OCI-LY7 (cell line): ENCODE data around the gene MACROD2. TPM values are rescaled to one million over a fixed set of nuclear protein-coding genes. Genes with fewer than 3 reads are reported as not detected.

Experiments used
- BruUV-seq: library from RNA; stranded (reverse); fragments of 400-500 nt; replicated peaks from 2 replicates; lab custom pipeline; 2021; lab: Mats Ljungman, UMichigan
- CTCF ChIA-PET: fragments of 300-600 bp; sonication (Branson Sonifier 250); formaldehyde crosslinking; loops from one replicate; lab custom pipeline; 2022; ENCODE audit warnings: antibody characterized with exemption; ENCODE audit not compliant: unreplicated experiment; lab: Charles Lee
- POLR2A ChIA-PET: fragments of 300-600 bp; sonication (Branson Sonifier 250); formaldehyde crosslinking; loops from one replicate; lab custom pipeline; 2022; ENCODE audit warnings: antibody characterized with exemption; lab: Charles Lee
- DNase-seq: peaks from one replicate; pipeline ENCODE4 v3.0.0-alpha.2; 2015; ENCODE audit warnings: low spot score
- H2AFZ ChIP-seq: fragments of 200-600 bp; sonication (generic), shearing (Covaris generic); 2 replicates; pipeline ENCODE4 v1.6.1; 2014; ENCODE audit warnings: mild to moderate bottlenecking, antibody characterized with exemption, low read length, moderate library complexity
- H3K27ac ChIP-seq: fragments of 200-600 bp; sonication (generic); 2 replicates; pipeline ENCODE4 v1.5.1; 2014; ENCODE audit warnings: mixed run types, low read depth, mild to moderate bottlenecking, moderate library complexity, low read length, inconsistent platforms; ENCODE audit not compliant: poor library complexity, severe bottlenecking
- H3K36me3 ChIP-seq: fragments of 200-600 bp; sonication (generic); 2 replicates; pipeline ENCODE4 v1.6.1; 2014; ENCODE audit warnings: mild to moderate bottlenecking, antibody characterized with exemption, low read length, moderate library complexity, mixed read lengths; ENCODE audit not compliant: insufficient read depth
- H3K4me1 ChIP-seq: fragments of 200-600 bp; sonication (generic); 2 replicates; pipeline ENCODE4 v1.5.1; 2014; ENCODE audit warnings: mild to moderate bottlenecking, low read length; ENCODE audit not compliant: insufficient read depth, poor library complexity, severe bottlenecking
- H3K4me2 ChIP-seq: fragments of 200-600 bp; sonication (generic); 2 replicates; pipeline ENCODE4 v1.6.1; 2014; ENCODE audit warnings: mild to moderate bottlenecking, low read length
- H3K4me3 ChIP-seq: fragments of 200-600 bp; sonication (generic); 2 replicates; pipeline ENCODE4 v1.5.1; 2014; ENCODE audit warnings: mild to moderate bottlenecking, low read depth, low read length; ENCODE audit not compliant: poor library complexity, severe bottlenecking
- H3K79me2 ChIP-seq: fragments of 200-600 bp; sonication (generic); 2 replicates; pipeline ENCODE4 v1.6.1; 2016; ENCODE audit warnings: low read depth, mild to moderate bottlenecking, low read length, moderate library complexity, mixed read lengths; ENCODE audit not compliant: insufficient read depth
- H3K9me2 ChIP-seq: fragments of 200-600 bp; sonication (generic); 2 replicates; pipeline ENCODE4 v1.6.1; 2016; ENCODE audit warnings: mild to moderate bottlenecking, low read length, mixed read lengths; ENCODE audit not compliant: insufficient read depth
- H3K9me3 ChIP-seq: fragments of 200-600 bp; sonication (generic); 2 replicates; pipeline ENCODE4 v1.6.1; 2014; ENCODE audit warnings: mild to moderate bottlenecking, mixed run types, low read length, mixed read lengths
- H4K20me1 ChIP-seq: fragments of 200-600 bp; sonication (generic); 2 replicates; pipeline ENCODE4 v1.6.1; 2014; ENCODE audit warnings: mild to moderate bottlenecking, antibody characterized with exemption, low read length, moderate library complexity, mixed read lengths; ENCODE audit not compliant: insufficient read depth
- CTCF ChIP-seq: fragments of 200-600 bp; sonication (generic); conservative IDR thresholded peaks from 2 replicates; pipeline ENCODE4 v1.5.1; 2014; ENCODE audit warnings: mild to moderate bottlenecking, antibody characterized with exemption, low read length, moderate library complexity, mixed read lengths
- EZH2phosphoT487 ChIP-seq: fragments of 200-600 bp; sonication (generic); IDR thresholded peaks from 2 replicates; pipeline ENCODE4 v1.6.1; 2018; ENCODE audit warnings: low read depth, borderline replicate concordance, mild to moderate bottlenecking, mixed run types, antibody characterized with exemption, low read length, moderate library complexity, mixed read lengths
- intact Hi-C: fragments of 100-400 bp; cut with micrococcal nuclease; formaldehyde crosslinking; loops from one replicate; pipeline ENCODE4 v1.10.0; 2022; ENCODE audit not compliant: unreplicated experiment
- total RNA-seq, 2 experiments: library from RNA; depleted of rRNA in 1 of 2; stranded (reverse); fragments of >200 nt in 1 of 2; shearing (Covaris generic) in 1 of 2; gene quantifications; 2 replicates each; pipeline ENCODE4 v1.2.3, GENCODE V29; 2014 to 2022

MACROD2 gene
- total RNA-seq, 2 experiments from 2014 or later, result 0.09 to 4.5 TPM

GRCh38 chr20:15575255-15575654 lies 1579.9 kb downstream of the MACROD2 start:
- no peak for TF ChIP-seq EZH2phosphoT487
- no peak for TF ChIP-seq CTCF
- Histone ChIP-seq H3K9me3 (no peaks in the 10 kb centered on the region), H3K4me1 (no peaks in the 10 kb centered on the region), H3K27ac (no peak overlapping the region), H3K36me3 (no peaks in the 10 kb centered on the region), H3K79me2 (no peaks in the 10 kb centered on the region), H3K4me3 (no peak overlapping the region), H4K20me1 (no peaks in the 10 kb centered on the region), H3K9me2 (no peaks in the 10 kb centered on the region), H3K4me2 (no peak overlapping the region), H2AFZ (no peak overlapping the region)
- intact Hi-C loops, result no loop called here
- CTCF ChIA-PET, result no interaction called here
- BruUV-seq, result no TSS peak
- DNase-seq, result no peak
- POLR2A ChIA-PET, result no interaction called here

DNA sequence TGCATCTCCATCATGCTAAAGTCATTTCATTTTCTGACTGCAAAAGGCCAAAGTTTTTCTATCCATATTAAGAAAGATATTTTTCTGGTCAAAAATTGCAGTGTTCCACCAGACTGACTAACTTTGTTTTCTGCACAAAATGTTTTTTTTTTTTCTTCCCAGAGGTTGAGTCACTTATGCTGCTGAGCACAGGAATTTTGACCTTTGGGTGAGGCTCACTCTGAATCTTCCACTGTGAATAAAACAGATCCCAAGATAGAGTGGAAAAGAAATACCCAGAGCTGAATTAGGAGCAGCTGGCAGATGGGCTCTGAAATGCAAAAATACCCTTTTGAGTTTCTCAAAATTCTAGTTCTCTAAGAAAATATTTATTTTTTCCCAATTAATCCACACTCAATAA lies 1581.1 kb downstream of the MACROD2 start:
- H2AFZ ChIP-seq, result no peak overlapping the region
- H3K9me2 ChIP-seq, result no peaks in the 10 kb centered on the region
- DNase-seq, result no peak
- TF ChIP-seq CTCF (no peak), EZH2phosphoT487 (no peak)
- no peaks in the 10 kb centered on the region for H3K79me2 ChIP-seq
- H3K9me3 ChIP-seq, result no peaks in the 10 kb centered on the region
- H3K4me3 ChIP-seq, result no peak overlapping the region
- intact Hi-C loops, result no loop called here
- H3K27ac ChIP-seq, result no peak overlapping the region
- H3K4me1 ChIP-seq, result no peaks in the 10 kb centered on the region
- POLR2A ChIA-PET, result interaction anchor here (0.7 kb wide), 1 partner anchor 568 kb away, joined by 6 read pairs; no protein-coding TSS in a partner anchor
- H4K20me1 ChIP-seq, result no peaks in the 10 kb centered on the region
- no TSS peak for BruUV-seq
- CTCF ChIA-PET, result no interaction called here
- H3K4me2 ChIP-seq, result no peak overlapping the region
- H3K36me3 ChIP-seq, result no peaks in the 10 kb centered on the region

DNA sequence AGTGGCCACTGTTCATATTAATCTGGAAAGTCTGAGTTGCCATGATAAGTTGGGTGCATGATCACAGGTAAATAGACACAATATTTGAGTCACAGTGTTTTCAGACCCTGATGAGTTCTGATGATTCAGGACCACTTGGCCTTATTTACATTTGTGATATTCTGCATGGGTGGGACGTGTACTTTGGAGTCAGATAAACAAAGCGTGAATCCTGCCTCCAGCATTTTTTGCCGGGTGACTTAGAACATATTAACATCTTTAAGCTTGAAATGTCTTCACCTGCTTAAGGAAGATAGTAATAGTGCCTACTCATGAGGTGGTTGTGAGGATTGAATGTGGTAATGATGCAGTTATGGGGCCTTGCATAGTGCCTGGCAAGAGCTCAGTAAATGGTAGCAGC lies 1582.8 kb downstream of the MACROD2 start:
- no TSS peak for BruUV-seq
- CTCF ChIA-PET, result no interaction called here

More for the DNA sequence above, 1582.8 kb downstream of the MACROD2 start:
- no peak overlapping the region for H2AFZ ChIP-seq
- no peak overlapping the region for H3K4me3 ChIP-seq
- no peak for DNase-seq
- no peaks in the 10 kb centered on the region for H3K9me3 ChIP-seq
- no peaks in the 10 kb centered on the region for H3K9me2 ChIP-seq
- H3K4me2 ChIP-seq, result no peak overlapping the region
- POLR2A ChIA-PET, result no interaction called here
- H3K36me3 ChIP-seq, result no peaks in the 10 kb centered on the region
- no peak overlapping the region for H3K27ac ChIP-seq
- H3K4me1 ChIP-seq, result no peaks in the 10 kb centered on the region
- H4K20me1 ChIP-seq, result no peaks in the 10 kb centered on the region
- no peak for TF ChIP-seq EZH2phosphoT487
- intact Hi-C loops, result no loop called here
- no peaks in the 10 kb centered on the region for H3K79me2 ChIP-seq
